Measurements from ENCODE around the gene PRXL2C.

Gene PRXL2C

DNA sequence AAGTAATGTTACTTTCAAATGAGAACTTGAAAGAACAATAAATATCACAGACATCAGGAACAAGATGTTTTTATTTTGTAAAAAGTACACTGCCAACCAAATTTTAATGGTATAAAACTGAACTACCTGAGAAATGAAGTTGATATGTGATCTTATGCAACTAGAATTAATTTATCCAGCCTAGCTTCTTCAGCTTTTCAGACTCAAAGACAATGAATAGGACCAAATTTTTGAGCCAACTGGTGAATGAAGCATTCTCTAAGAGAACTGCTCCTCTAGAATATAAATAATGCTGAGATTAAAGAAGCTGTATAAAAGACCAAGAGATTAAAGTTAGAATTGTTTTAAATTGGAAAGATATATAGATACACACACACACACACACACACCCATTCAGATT, 45.4 kb downstream of the PRXL2C start:
- Mint-ChIP-seq H3K36me3 (ENCODE audit: low read depth) (no peaks in the 10 kb centered on the region), H3K27me3 (peaks cover 63% of the 10 kb centered on the region), H3K4me3 (no peak overlapping the region), H3K9me3 (no peaks in the 10 kb centered on the region), H3K27ac (no peak overlapping the region), H3K4me1 (ENCODE audit: low read depth) (no peaks in the 10 kb centered on the region)
- DNase-seq: no peak

GRCh38 chr9:96607971-96608370, 47.1 kb downstream of the PRXL2C start:
- DNase-seq: no peak
- no peak overlapping the region for H3K27ac Mint-ChIP-seq
- H3K36me3 Mint-ChIP-seq (ENCODE audit: low read depth): no peaks in the 10 kb centered on the region
- H3K4me3 Mint-ChIP-seq: no peak overlapping the region
- H3K4me1 Mint-ChIP-seq (ENCODE audit: low read depth): no peaks in the 10 kb centered on the region
- H3K9me3 Mint-ChIP-seq: no peaks in the 10 kb centered on the region
- H3K27me3 Mint-ChIP-seq: peaks cover 56% of the 10 kb centered on the region

- no peak overlapping the region for H3K4me3 Mint-ChIP-seq
- no peak for DNase-seq
- H3K27ac Mint-ChIP-seq: no peak overlapping the region
- no peaks in the 10 kb centered on the region for H3K36me3 Mint-ChIP-seq (ENCODE audit: low read depth)
- H3K9me3 Mint-ChIP-seq: no peaks in the 10 kb centered on the region
- no peaks in the 10 kb centered on the region for H3K4me1 Mint-ChIP-seq (ENCODE audit: low read depth)
- H3K27me3 Mint-ChIP-seq: peaks cover 33% of the 10 kb centered on the region
These were observed 49.8 kb downstream of the PRXL2C start for GRCh38 chr9:96605328-96605727.

GRCh38 chr9:96604004-96604319, 51.2 kb downstream of the PRXL2C start:
- no peak for DNase-seq
- no peak overlapping the region for H3K4me3 Mint-ChIP-seq
- H3K4me1 Mint-ChIP-seq (ENCODE audit: low read depth): no peaks in the 10 kb centered on the region
- peaks cover 21% of the 10 kb centered on the region for H3K27me3 Mint-ChIP-seq
- H3K9me3 Mint-ChIP-seq: no peaks in the 10 kb centered on the region
- no peaks in the 10 kb centered on the region for H3K36me3 Mint-ChIP-seq (ENCODE audit: low read depth)
- H3K27ac Mint-ChIP-seq: no peak overlapping the region

DNA sequence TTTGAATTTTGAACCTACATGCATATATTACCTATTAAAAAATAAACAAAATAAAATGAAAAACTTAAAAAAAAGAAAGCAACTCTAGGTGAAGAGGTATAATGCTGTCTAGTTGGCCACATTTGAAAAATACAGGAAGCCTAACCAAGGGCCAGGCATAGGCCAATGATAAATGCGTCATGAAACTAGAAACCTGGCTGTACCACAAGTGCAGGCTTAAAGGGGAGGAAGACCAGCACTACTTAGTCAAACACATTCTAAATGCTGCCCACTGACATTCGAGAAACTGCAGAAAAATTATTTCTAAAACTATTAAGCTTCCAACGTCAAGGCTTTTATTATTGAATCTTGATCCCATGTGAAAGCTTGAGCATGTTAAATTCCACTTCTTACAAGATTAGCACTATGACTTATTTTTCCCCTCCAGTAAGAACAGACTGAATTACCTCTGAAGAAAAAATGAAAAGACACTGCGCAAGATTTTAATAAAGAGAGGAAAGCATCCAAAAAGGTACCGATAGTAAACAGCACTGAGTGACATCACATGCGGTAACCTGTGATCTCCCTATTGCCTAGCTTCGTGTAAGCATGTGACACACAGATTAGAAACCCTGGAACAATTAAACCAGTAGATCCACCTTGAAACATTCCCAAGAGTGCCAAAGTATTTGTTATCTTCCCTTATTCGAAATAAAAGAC, 51.7 kb downstream of the PRXL2C start:
- Mint-ChIP-seq H3K27me3 (peaks cover 16% of the 10 kb centered on the region), H3K36me3 (ENCODE audit: low read depth) (no peaks in the 10 kb centered on the region), H3K9me3 (no peaks in the 10 kb centered on the region), H3K4me3 (no peak overlapping the region), H3K4me1 (ENCODE audit: low read depth) (no peaks in the 10 kb centered on the region), H3K27ac (no peak overlapping the region)
- DNase-seq: no peak

GRCh38 chr9:96599298-96599697, 55.8 kb downstream of the PRXL2C start:
- no peaks in the 10 kb centered on the region for H3K27me3 Mint-ChIP-seq

GRCh38 chr9:96596601-96597111, 58.5 kb downstream of the PRXL2C start:
- Mint-ChIP-seq H3K27me3 (peaks cover 11% of the 10 kb centered on the region), H3K4me1 (ENCODE audit: low read depth) (no peaks in the 10 kb centered on the region), H3K9me3 (no peaks in the 10 kb centered on the region), H3K4me3 (no peak overlapping the region), H3K27ac (no peak overlapping the region), H3K36me3 (ENCODE audit: low read depth) (no peaks in the 10 kb centered on the region)
- no peak for DNase-seq

More at GRCh38 chr9:96599298-96599697, 55.8 kb downstream of the PRXL2C start:
- Mint-ChIP-seq H3K4me3 (no peak overlapping the region), H3K9me3 (no peaks in the 10 kb centered on the region), H3K27ac (no peak overlapping the region), H3K4me1 (ENCODE audit: low read depth) (no peaks in the 10 kb centered on the region), H3K36me3 (ENCODE audit: low read depth) (no peaks in the 10 kb centered on the region)
- no peak for DNase-seq
